Measurements from ENCODE around the gene SCIN.

DNA sequence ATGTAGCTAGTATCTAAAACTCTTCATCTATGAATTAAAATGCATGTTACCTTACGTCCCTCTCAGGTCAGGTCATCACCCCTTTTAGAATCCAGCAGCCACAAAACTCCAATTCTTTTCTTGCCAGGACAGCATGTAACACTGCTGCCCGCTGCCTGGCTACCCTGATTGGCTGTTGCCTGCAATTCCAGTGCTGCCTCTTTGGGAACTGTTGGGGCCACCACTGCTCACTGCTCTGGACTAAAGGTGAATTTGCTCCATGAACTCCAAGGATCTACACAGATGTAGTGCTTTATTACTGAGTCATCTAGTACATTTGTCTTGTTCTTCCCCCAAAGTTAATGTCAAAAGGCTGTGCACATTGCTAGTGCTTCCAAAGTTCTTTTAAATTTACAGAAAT, 40.4 kb downstream of the SCIN start:
- TF ChIP-seq, protein P1, sequence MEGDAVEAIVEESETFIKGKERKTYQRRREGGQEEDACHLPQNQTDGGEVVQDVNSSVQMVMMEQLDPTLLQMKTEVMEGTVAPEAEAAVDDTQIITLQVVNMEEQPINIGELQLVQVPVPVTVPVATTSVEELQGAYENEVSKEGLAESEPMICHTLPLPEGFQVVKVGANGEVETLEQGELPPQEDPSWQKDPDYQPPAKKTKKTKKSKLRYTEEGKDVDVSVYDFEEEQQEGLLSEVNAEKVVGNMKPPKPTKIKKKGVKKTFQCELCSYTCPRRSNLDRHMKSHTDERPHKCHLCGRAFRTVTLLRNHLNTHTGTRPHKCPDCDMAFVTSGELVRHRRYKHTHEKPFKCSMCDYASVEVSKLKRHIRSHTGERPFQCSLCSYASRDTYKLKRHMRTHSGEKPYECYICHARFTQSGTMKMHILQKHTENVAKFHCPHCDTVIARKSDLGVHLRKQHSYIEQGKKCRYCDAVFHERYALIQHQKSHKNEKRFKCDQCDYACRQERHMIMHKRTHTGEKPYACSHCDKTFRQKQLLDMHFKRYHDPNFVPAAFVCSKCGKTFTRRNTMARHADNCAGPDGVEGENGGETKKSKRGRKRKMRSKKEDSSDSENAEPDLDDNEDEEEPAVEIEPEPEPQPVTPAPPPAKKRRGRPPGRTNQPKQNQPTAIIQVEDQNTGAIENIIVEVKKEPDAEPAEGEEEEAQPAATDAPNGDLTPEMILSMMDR (IDR thresholded peaks at IDR 0.05): no peak
- TF ChIP-seq POLR2A (IDR thresholded peaks at IDR 0.05): no peak

Data from Peyer's patch (tissue), 4 donors.